HG03342 (cell line): Measurements from ENCODE around the gene SLC8A3.

ENCODE experiments used
- ATAC-seq: cut with Tn5 transposase; IDR thresholded peaks from one replicate; pipeline ENCODE4 v1.9.1; 2021; ENCODE audit warnings: mild to moderate bottlenecking, moderate library complexity; ENCODE audit not compliant: unreplicated experiment

Gene SLC8A3

GRCh38 chr14:70077005-70077404 lies 111.7 kb downstream of the SLC8A3 start:
- no peak for ATAC-seq

- no peak for ATAC-seq
Observed at GRCh38 chr14:70073924-70074566, 114.7 kb downstream of the SLC8A3 start.

- no peak for ATAC-seq
Observed at GRCh38 chr14:70069186-70069585, 119.6 kb downstream of the SLC8A3 start.

GRCh38 chr14:70067810-70068209 lies 120.9 kb downstream of the SLC8A3 start:
- ATAC-seq: no peak

GRCh38 chr14:70064136-70064865 lies 124.5 kb downstream of the SLC8A3 start:
- no peak for ATAC-seq

- ATAC-seq: no peak
Observed at GRCh38 chr14:70061108-70061507, 127.6 kb downstream of the SLC8A3 start.

- ATAC-seq: no peak
Observed at GRCh38 chr14:70059545-70059944, 129.2 kb downstream of the SLC8A3 start.

- no peak for ATAC-seq
Observed at GRCh38 chr14:70057519-70058136, 131.1 kb downstream of the SLC8A3 start.

- no peak for ATAC-seq
Observed at GRCh38 chr14:70052990-70053389, 135.8 kb downstream of the SLC8A3 start.

GRCh38 chr14:70050136-70050535 lies 138.6 kb downstream of the SLC8A3 start:
- ATAC-seq: no peak

GRCh38 chr14:70049605-70050004 lies 139.1 kb downstream of the SLC8A3 start:
- ATAC-seq: no peak

- ATAC-seq: no peak
Observed at GRCh38 chr14:70048313-70048654, 140.5 kb downstream of the SLC8A3 start.

- no peak for ATAC-seq
Observed at GRCh38 chr14:70047598-70048312, 141.0 kb downstream of the SLC8A3 start.

- ATAC-seq: no peak
Observed at GRCh38 chr14:70045844-70046535, 142.8 kb downstream of the SLC8A3 start.

- ATAC-seq: no peak
Observed at GRCh38 chr14:70045310-70045709, 143.4 kb downstream of the SLC8A3 start.

- ATAC-seq: no peak
Observed at GRCh38 chr14:70043001-70043400, 145.8 kb downstream of the SLC8A3 start.

- no peak for ATAC-seq
Observed at GRCh38 chr14:70036665-70037064, 152.1 kb downstream of the SLC8A3 start.

- ATAC-seq: no peak
Observed at GRCh38 chr14:70034257-70034656, 154.5 kb downstream of the SLC8A3 start.

GRCh38 chr14:70033561-70033960 lies 155.2 kb downstream of the SLC8A3 start:
- no peak for ATAC-seq

GRCh38 chr14:70033116-70033515 lies 155.6 kb downstream of the SLC8A3 start:
- no peak for ATAC-seq

GRCh38 chr14:70032447-70032846 lies 156.3 kb downstream of the SLC8A3 start:
- no peak for ATAC-seq
